GM23248 (cell line): ENCODE measurements around the gene ZNF674.

Experiments used
- EZH2 ChIP-seq: fragments of 200-600 bp; sonication (generic); IDR thresholded peaks from 2 replicates; pipeline ENCODE4 v1.6.1; 2018; ENCODE audit warnings: antibody characterized with exemption, mild to moderate bottlenecking; ENCODE audit not compliant: insufficient read depth, poor library complexity, severe bottlenecking
- EZH2phosphoT487 ChIP-seq: fragments of 200-600 bp; sonication (generic); IDR thresholded peaks from 2 replicates; pipeline ENCODE4 v1.6.1; 2018; ENCODE audit warnings: antibody characterized with exemption, moderate library complexity, mild to moderate bottlenecking, low read depth; ENCODE audit not compliant: insufficient read depth

- TF ChIP-seq EZH2 (no peak), EZH2phosphoT487 (no peak)
Measured at GRCh38 chrX:46549914-46550313, 4.7 kb upstream of the ZNF674 start.
